Measurements from ENCODE around the gene HEPH. TPM values are rescaled to one million over a fixed set of nuclear protein-coding genes. Genes with fewer than 3 reads are reported as not detected.

HEPH gene
- total and polyA plus RNA-seq, 9 of the 15 experiments (the other 6 are each of a cell fraction or from before 2014, with no cell fraction given): 22.4 to 67.6 (median 42.9) TPM

DNA sequence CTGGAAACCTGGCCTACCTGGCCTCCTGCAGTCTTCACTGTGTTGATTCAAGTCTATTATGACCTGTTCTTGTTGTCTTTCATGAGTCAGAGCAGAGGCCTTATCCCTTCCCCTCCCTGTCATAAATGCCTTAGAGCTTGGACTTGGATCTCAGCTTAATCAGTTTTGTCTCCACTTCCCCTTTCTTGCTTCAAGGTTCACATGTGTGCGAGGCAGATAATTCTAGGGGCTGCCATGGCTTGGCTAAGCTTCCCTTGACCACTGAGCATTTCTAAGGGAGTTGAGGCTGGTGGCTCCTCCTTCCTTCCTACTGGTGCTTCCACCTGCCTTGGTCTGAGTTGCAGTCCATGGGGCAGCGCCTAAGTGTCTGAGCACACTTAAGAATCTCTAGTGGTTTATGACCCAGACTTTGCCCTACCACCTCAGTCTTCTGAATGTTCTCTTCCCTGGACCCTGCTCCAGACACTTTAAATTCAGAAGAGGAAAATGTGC is 1.7 kb upstream of the HEPH start (continued):
- no peak for TF ChIP-seq MECOM (CRISPR knock-in tag; IDR thresholded peaks at IDR 0.05)
- TF ChIP-seq, protein P1, sequence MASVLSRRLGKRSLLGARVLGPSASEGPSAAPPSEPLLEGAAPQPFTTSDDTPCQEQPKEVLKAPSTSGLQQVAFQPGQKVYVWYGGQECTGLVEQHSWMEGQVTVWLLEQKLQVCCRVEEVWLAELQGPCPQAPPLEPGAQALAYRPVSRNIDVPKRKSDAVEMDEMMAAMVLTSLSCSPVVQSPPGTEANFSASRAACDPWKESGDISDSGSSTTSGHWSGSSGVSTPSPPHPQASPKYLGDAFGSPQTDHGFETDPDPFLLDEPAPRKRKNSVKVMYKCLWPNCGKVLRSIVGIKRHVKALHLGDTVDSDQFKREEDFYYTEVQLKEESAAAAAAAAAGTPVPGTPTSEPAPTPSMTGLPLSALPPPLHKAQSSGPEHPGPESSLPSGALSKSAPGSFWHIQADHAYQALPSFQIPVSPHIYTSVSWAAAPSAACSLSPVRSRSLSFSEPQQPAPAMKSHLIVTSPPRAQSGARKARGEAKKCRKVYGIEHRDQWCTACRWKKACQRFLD (CRISPR knock-in tag; IDR thresholded peaks at IDR 0.05): no peak; the same call in 1 of the 2 replicates
- TF ChIP-seq KAT2B (IDR thresholded peaks at IDR 0.05; ENCODE audit: low read depth, low read length): no peak
- 0 out of 2 replicates have a peak, but pooled peaks have one; percentile 14 for TF ChIP-seq ETV1 (tag; conservative IDR thresholded peaks at IDR 0.05; ENCODE audit: low read depth)
- no peak for TF ChIP-seq TCFL5 (CRISPR knock-in tag; conservative IDR thresholded peaks at IDR 0.05)
- no peak for TF ChIP-seq NR2C2 (CRISPR knock-in tag; IDR thresholded peaks at IDR 0.05)
- TF ChIP-seq NR2C2 (tag; IDR thresholded peaks at IDR 0.05): peak; percentile 22; the same call in 1 of the 2 replicates
- TF ChIP-seq, protein P2, sequence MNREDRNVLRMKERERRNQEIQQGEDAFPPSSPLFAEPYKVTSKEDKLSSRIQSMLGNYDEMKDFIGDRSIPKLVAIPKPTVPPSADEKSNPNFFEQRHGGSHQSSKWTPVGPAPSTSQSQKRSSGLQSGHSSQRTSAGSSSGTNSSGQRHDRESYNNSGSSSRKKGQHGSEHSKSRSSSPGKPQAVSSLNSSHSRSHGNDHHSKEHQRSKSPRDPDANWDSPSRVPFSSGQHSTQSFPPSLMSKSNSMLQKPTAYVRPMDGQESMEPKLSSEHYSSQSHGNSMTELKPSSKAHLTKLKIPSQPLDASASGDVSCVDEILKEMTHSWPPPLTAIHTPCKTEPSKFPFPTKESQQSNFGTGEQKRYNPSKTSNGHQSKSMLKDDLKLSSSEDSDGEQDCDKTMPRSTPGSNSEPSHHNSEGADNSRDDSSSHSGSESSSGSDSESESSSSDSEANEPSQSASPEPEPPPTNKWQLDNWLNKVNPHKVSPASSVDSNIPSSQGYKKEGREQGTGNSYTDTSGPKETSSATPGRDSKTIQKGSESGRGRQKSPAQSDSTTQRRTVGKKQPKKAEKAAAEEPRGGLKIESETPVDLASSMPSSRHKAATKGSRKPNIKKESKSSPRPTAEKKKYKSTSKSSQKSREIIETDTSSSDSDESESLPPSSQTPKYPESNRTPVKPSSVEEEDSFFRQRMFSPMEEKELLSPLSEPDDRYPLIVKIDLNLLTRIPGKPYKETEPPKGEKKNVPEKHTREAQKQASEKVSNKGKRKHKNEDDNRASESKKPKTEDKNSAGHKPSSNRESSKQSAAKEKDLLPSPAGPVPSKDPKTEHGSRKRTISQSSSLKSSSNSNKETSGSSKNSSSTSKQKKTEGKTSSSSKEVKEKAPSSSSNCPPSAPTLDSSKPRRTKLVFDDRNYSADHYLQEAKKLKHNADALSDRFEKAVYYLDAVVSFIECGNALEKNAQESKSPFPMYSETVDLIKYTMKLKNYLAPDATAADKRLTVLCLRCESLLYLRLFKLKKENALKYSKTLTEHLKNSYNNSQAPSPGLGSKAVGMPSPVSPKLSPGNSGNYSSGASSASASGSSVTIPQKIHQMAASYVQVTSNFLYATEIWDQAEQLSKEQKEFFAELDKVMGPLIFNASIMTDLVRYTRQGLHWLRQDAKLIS (CRISPR knock-in tag; IDR thresholded peaks at IDR 0.05): no peak
- TF ChIP-seq, protein P3, sequence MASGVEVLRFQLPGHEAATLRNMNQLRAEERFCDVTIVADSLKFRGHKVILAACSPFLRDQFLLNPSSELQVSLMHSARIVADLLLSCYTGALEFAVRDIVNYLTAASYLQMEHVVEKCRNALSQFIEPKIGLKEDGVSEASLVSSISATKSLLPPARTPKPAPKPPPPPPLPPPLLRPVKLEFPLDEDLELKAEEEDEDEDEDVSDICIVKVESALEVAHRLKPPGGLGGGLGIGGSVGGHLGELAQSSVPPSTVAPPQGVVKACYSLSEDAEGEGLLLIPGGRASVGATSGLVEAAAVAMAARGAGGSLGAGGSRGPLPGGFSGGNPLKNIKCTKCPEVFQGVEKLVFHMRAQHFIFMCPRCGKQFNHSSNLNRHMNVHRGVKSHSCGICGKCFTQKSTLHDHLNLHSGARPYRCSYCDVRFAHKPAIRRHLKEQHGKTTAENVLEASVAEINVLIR (CRISPR knock-in tag; IDR thresholded peaks at IDR 0.05): no peak
- no peak for TF ChIP-seq ZNF239 (CRISPR knock-in tag; IDR thresholded peaks at IDR 0.05)
- TF ChIP-seq, protein P4, sequence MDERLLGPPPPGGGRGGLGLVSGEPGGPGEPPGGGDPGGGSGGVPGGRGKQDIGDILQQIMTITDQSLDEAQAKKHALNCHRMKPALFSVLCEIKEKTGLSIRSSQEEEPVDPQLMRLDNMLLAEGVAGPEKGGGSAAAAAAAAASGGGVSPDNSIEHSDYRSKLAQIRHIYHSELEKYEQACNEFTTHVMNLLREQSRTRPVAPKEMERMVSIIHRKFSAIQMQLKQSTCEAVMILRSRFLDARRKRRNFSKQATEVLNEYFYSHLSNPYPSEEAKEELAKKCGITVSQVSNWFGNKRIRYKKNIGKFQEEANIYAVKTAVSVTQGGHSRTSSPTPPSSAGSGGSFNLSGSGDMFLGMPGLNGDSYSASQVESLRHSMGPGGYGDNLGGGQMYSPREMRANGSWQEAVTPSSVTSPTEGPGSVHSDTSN (CRISPR knock-in tag; IDR thresholded peaks at IDR 0.05; ENCODE audit: low read depth): no peak
- TF ChIP-seq, protein P4 (tag; conservative IDR thresholded peaks at IDR 0.05; ENCODE audit: low read depth): peak; percentile 48; the same call in 1 of the 2 replicates
- TF ChIP-seq MAFG (tag; conservative IDR thresholded peaks at IDR 0.05): no peak
- TF ChIP-seq DDX20 (tag; IDR thresholded peaks at IDR 0.05; ENCODE audit: low read depth): no peak
- no peak for TF ChIP-seq PTBP1 (IDR thresholded peaks at IDR 0.05; ENCODE audit: low read depth, low read length)
- peak; percentile 43; the same call in 1 of the 2 replicates for TF ChIP-seq CREB1 (IDR thresholded peaks at IDR 0.05)
- TF ChIP-seq CREB1 (CRISPR knock-in tag; IDR thresholded peaks at IDR 0.05): no peak
- no peak for TF ChIP-seq SREBF2 (CRISPR knock-in tag; IDR thresholded peaks at IDR 0.05)
- no peak for TF ChIP-seq NCOA2 (IDR thresholded peaks at IDR 0.05; ENCODE audit: partially characterized antibody in 2 of 2)
